ENCODE results near the gene SMOC1.

- TF ChIP-seq CTCF (conservative IDR thresholded peaks at IDR 0.05 in 1 of 2, IDR thresholded peaks at IDR 0.05 in 1 of 2; ENCODE audit: low read depth in 1 of 2, low read length in 2 of 2) (no peak), EZH2 (IDR thresholded peaks at IDR 0.05; ENCODE audit: low read length, missing control alignments) (no peak)
Measured at GRCh38 chr14:69987406-69988121, 108.3 kb downstream of the SMOC1 start.

Measured in fibroblast of lung (primary cell).